Parathyroid adenoma (tissue), 2 donors: ENCODE measurements around the gene GABRB2.

Source experiments
- H2AFZ ChIP-seq: fragments of 300-600 bp; sonication (generic); one replicate; pipeline ENCODE4 v1.7.0; 2017; ENCODE audit warnings: antibody characterized with exemption, mild to moderate bottlenecking
- H3K27ac ChIP-seq: fragments of 300-600 bp; sonication (generic); one replicate; pipeline ENCODE4 v1.7.0; 2017
- H3K27me3 ChIP-seq: fragments of 300-600 bp; sonication (generic); one replicate; pipeline ENCODE4 v1.7.0; 2017; ENCODE audit warnings: low read length; ENCODE audit not compliant: control insufficient read depth, insufficient read depth
- H3K36me3 ChIP-seq: fragments of 300-600 bp; sonication (generic); one replicate; pipeline ENCODE4 v1.7.0; 2017; ENCODE audit warnings: low read length; ENCODE audit not compliant: control insufficient read depth, insufficient read depth
- H3K4me1 ChIP-seq: fragments of 300-600 bp; sonication (generic); one replicate; pipeline ENCODE4 v1.7.0; 2017; ENCODE audit warnings: control low read depth
- H3K4me2 ChIP-seq: fragments of 300-600 bp; sonication (generic); one replicate; pipeline ENCODE4 v1.7.0; 2017; ENCODE audit warnings: low read length
- H3K4me3 ChIP-seq: fragments of 300-600 bp; sonication (generic); one replicate; pipeline ENCODE4 v1.7.0; 2017; ENCODE audit warnings: low read depth, low read length
- H3K79me2 ChIP-seq: fragments of 300-600 bp; sonication (generic); one replicate; pipeline ENCODE4 v1.7.0; 2017; ENCODE audit warnings: control low read depth
- H3K9ac ChIP-seq: fragments of 300-600 bp; sonication (generic); one replicate; pipeline ENCODE4 v1.7.0; 2017; ENCODE audit warnings: mild to moderate bottlenecking
- H3K9me3 ChIP-seq: fragments of 300-600 bp; sonication (generic); one replicate; pipeline ENCODE4 v1.7.0; 2017; ENCODE audit warnings: low read length; ENCODE audit not compliant: control insufficient read depth
- TF ChIP-seq, protein P1 (sequence below): fragments of 300-600 bp; sonication (generic); IDR thresholded peaks from one replicate; pipeline ENCODE4 v1.7.0; 2017; ENCODE audit warnings: antibody characterized with exemption, mild to moderate bottlenecking
- donor health status: primary hyperparathyroidism.

GABRB2 gene

DNA sequence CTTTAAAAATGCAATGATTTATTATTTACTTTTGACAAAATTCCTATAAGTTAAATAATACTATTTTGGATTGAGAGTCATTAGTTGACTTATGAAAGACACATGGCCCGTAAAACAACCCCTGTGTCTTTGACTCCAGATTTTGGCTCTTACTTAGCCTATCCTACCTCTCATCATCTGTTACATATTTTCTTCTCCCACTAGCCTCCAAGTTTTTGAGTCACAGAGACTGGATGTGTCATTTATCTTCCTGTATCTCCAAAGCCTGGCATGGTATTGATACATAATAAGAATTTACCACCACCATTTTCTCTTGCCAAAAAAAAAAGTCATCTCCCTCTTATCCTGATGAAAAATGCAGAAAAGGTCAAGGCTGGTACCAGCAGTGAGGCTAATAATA lies 99.9 kb downstream of the GABRB2 start:
- H3K9me3 ChIP-seq, result no peaks in the 10 kb centered on the region
- no peak overlapping the region for H3K27ac ChIP-seq
- no peaks in the 10 kb centered on the region for H3K36me3 ChIP-seq

DNA sequence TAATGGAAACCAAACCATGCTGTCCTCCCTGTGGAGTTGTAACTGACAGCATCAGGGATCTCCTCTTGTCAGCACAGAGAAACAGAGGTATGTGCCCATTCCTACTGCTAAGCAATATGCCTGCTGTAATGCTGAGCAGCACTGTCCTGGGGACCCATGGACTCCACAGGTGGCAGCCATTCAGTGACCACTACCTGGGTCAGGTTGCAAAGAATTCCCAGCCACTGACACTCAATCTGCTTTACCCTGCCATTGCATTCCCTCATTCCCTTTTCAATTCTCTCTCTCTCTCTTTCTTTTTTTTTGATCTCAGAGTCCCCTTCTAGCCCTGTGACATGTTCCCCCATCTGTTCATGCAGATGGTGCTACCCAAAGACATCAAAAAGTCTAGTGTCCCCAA lies 104.1 kb downstream of the GABRB2 start:
- Histone ChIP-seq H3K79me2 (no peaks in the 10 kb centered on the region), H3K27me3 (no peaks in the 10 kb centered on the region), H3K36me3 (no peaks in the 10 kb centered on the region), H3K4me1 (no peaks in the 10 kb centered on the region), H3K27ac (no peak overlapping the region), H2AFZ (no peak overlapping the region), H3K4me2 (no peak overlapping the region), H3K9ac (no peak overlapping the region), H3K4me3 (no peak overlapping the region), H3K9me3 (no peaks in the 10 kb centered on the region)
- TF ChIP-seq, protein P1, sequence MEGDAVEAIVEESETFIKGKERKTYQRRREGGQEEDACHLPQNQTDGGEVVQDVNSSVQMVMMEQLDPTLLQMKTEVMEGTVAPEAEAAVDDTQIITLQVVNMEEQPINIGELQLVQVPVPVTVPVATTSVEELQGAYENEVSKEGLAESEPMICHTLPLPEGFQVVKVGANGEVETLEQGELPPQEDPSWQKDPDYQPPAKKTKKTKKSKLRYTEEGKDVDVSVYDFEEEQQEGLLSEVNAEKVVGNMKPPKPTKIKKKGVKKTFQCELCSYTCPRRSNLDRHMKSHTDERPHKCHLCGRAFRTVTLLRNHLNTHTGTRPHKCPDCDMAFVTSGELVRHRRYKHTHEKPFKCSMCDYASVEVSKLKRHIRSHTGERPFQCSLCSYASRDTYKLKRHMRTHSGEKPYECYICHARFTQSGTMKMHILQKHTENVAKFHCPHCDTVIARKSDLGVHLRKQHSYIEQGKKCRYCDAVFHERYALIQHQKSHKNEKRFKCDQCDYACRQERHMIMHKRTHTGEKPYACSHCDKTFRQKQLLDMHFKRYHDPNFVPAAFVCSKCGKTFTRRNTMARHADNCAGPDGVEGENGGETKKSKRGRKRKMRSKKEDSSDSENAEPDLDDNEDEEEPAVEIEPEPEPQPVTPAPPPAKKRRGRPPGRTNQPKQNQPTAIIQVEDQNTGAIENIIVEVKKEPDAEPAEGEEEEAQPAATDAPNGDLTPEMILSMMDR, result no peak

More for the DNA sequence above, 99.9 kb downstream of the GABRB2 start:
- Histone ChIP-seq H3K27me3 (no peaks in the 10 kb centered on the region), H3K79me2 (no peaks in the 10 kb centered on the region), H2AFZ (no peak overlapping the region), H3K4me1 (no peaks in the 10 kb centered on the region), H3K9ac (no peak overlapping the region), H3K4me3 (no peak overlapping the region), H3K4me2 (no peak overlapping the region)
- TF ChIP-seq, protein P1, result no peak

DNA sequence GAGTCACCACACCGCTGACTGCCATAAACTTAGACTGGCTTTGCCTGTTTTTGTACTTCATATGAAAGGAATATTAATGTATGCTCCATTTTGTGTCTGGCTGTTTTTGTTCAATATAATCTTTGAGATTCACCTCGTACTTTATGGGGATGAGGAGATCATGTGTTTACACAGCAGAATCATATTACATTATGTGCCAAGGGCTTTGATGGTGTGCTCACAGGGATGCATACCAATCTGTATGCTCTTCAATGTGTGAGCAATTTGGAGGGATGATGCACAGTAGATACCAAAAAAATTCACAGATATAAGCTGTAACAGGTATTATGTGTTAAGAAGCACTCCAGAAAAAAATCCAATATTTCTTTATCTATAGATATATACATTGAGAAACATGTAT lies 113.7 kb downstream of the GABRB2 start:
- no peak overlapping the region for H3K9ac ChIP-seq
- no peak overlapping the region for H3K27ac ChIP-seq
- H3K27me3 ChIP-seq, result no peaks in the 10 kb centered on the region
- no peak overlapping the region for H3K4me3 ChIP-seq
- TF ChIP-seq, protein P1, result no peak
- H2AFZ ChIP-seq, result no peak overlapping the region
- H3K79me2 ChIP-seq, result no peaks in the 10 kb centered on the region
- no peaks in the 10 kb centered on the region for H3K36me3 ChIP-seq
- no peaks in the 10 kb centered on the region for H3K9me3 ChIP-seq
- no peak overlapping the region for H3K4me2 ChIP-seq
- H3K4me1 ChIP-seq, result no peaks in the 10 kb centered on the region

DNA sequence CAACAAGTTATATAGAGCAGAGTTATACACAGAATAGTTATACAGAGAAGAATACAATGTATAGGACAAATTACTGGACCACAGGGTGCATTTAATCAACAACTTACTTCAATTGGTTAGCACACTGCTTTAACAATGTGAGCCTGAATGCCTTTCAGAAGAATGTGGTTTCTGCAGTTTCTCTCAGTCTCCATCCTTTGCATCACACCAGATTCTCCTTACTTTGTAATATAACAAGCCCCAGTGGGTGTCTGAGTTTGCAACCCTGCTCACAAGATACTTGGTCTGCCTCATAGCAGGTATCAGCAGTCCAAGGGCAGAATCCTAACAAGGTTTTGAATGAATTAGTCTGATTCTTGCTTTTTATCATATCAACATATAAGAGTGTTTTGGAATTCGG lies 114.6 kb downstream of the GABRB2 start:
- Histone ChIP-seq H3K36me3 (no peaks in the 10 kb centered on the region), H3K27me3 (no peaks in the 10 kb centered on the region), H3K79me2 (no peaks in the 10 kb centered on the region), H3K27ac (no peak overlapping the region), H3K4me3 (no peak overlapping the region), H3K9ac (no peak overlapping the region), H2AFZ (no peak overlapping the region), H3K4me2 (no peak overlapping the region), H3K9me3 (no peaks in the 10 kb centered on the region), H3K4me1 (no peaks in the 10 kb centered on the region)
- TF ChIP-seq, protein P1, result no peak

DNA sequence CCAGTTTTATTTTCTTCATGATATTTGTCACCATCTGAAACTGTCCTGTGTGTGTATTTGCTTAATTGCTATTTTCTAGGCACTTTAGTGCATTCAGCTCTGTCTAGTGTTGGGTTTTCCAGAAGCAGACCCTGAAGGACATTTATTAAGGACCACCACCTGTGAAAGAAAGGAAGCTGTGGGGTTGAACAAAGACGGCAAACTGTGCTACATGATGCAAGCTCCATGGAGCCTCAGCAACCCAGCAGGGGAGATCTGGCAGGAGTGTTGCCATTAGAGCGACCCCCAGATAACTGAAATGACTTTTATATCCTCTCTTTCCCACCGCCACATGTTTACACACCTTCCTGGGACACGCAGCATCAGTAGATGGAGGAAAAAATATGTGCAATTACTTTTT lies 125.5 kb downstream of the GABRB2 start:
- H3K4me3 ChIP-seq, result no peak overlapping the region
- no peak overlapping the region for H3K4me2 ChIP-seq
- H3K9me3 ChIP-seq, result no peaks in the 10 kb centered on the region
- no peaks in the 10 kb centered on the region for H3K79me2 ChIP-seq
- no peaks in the 10 kb centered on the region for H3K4me1 ChIP-seq
- no peak overlapping the region for H3K9ac ChIP-seq
- no peak overlapping the region for H3K27ac ChIP-seq
- TF ChIP-seq, protein P1, result no peak
- H2AFZ ChIP-seq, result no peak overlapping the region
- no peaks in the 10 kb centered on the region for H3K27me3 ChIP-seq
- no peaks in the 10 kb centered on the region for H3K36me3 ChIP-seq
